Measurements from ENCODE around the gene VDR.

The VDR gene

GRCh38 chr12:47793015-47793681, 111.6 kb downstream of the VDR start:
- H3K79me2 ChIP-seq (ENCODE audit: low read length): no peaks in the 10 kb centered on the region
- H3K9ac ChIP-seq (ENCODE audit: low read length): no peak overlapping the region
- no peak overlapping the region for H3K27ac ChIP-seq (ENCODE audit: low read length)
- no peak overlapping the region for H2AFZ ChIP-seq (ENCODE audit: low read depth, low read length)
- TF ChIP-seq EZH2phosphoT487 (IDR thresholded peaks at IDR 0.05; ENCODE audit: low read depth) (no peak), CTCF (IDR thresholded peaks at IDR 0.05; ENCODE audit: low read depth, low read length) (no peak)
- H3K27me3 ChIP-seq (ENCODE audit: low read depth, low read length): no peaks in the 10 kb centered on the region
- peaks cover 50% of the 10 kb centered on the region for H3K36me3 ChIP-seq (replicated peaks; ENCODE audit: low read depth, low read length)
- H3K4me3 ChIP-seq (ENCODE audit: low read length): no peak overlapping the region
- peaks cover 5% of the 10 kb centered on the region; the same call in 1 of the 2 replicates for H3K4me1 ChIP-seq (ENCODE audit: low read length)
- no peaks in the 10 kb centered on the region for H4K20me1 ChIP-seq (ENCODE audit: insufficient read depth, low read length)
- no peaks in the 10 kb centered on the region for H3K9me3 ChIP-seq (ENCODE audit: insufficient read depth, low read length)
- no peak overlapping the region for H3K4me2 ChIP-seq (ENCODE audit: low read length)

- H3K9me3 ChIP-seq (ENCODE audit: insufficient read depth, low read length): no peaks in the 10 kb centered on the region
- no peak overlapping the region for H3K4me3 ChIP-seq (ENCODE audit: low read length)
- no peak overlapping the region for H2AFZ ChIP-seq (ENCODE audit: low read depth, low read length)
- H3K27me3 ChIP-seq (ENCODE audit: low read depth, low read length): no peaks in the 10 kb centered on the region
- H3K9ac ChIP-seq (ENCODE audit: low read length): no peak overlapping the region
- H3K36me3 ChIP-seq (replicated peaks; ENCODE audit: low read depth, low read length): peaks cover 55% of the 10 kb centered on the region
- no peak overlapping the region for H3K4me2 ChIP-seq (ENCODE audit: low read length)
- no peaks in the 10 kb centered on the region for H3K4me1 ChIP-seq (ENCODE audit: low read length)
- no peaks in the 10 kb centered on the region for H3K79me2 ChIP-seq (ENCODE audit: low read length)
- no peak for TF ChIP-seq CTCF (IDR thresholded peaks at IDR 0.05; ENCODE audit: low read depth, low read length)
- no peak for TF ChIP-seq EZH2phosphoT487 (IDR thresholded peaks at IDR 0.05; ENCODE audit: low read depth)
- H4K20me1 ChIP-seq (ENCODE audit: insufficient read depth, low read length): no peaks in the 10 kb centered on the region
- H3K27ac ChIP-seq (ENCODE audit: low read length): no peak overlapping the region
Observed at GRCh38 chr12:47791874-47792273, 112.9 kb downstream of the VDR start.
